ENCODE data around the gene GAS2L1. TPM values are rescaled to one million over a fixed set of nuclear protein-coding genes. Genes with fewer than 3 reads are reported as not detected.

The GAS2L1 gene
- polyA plus RNA-seq, 2 of the 4 experiments (the other 2 are of a cell fraction): 7.6 to 17.2 TPM

GRCh38 chr22:29345932-29346331 is 39.5 kb downstream of the GAS2L1 start:
- Histone ChIP-seq H3K27ac (no peak overlapping the region), H3K4me1 (peaks cover 8% of the 10 kb centered on the region; the same call in 1 of the 3 replicates), H3K4me3 (no peak overlapping the region), H3K4me2 (no peak overlapping the region), H3K9me3 (no peaks in the 10 kb centered on the region)
- ChIA-PET POLR2A (no interaction called here), CTCF (interaction anchor here (0.7 to 5.7 kb wide), 2 partner anchors 13 to 40 kb away, joined by 3 to 33 read pairs; partner anchors contain the start of gene GAS2L1)
- DNase-seq (ENCODE audit: low read depth in 1 of 2, low spot score in 1 of 2) (no peak), FAIRE-seq (no peak), ATAC-seq (no peak)
- TF ChIP-seq JUNB (IDR thresholded peaks at IDR 0.05): no peak
- no peak for TF ChIP-seq FOSB (CRISPR knock-in tag; IDR thresholded peaks at IDR 0.05)
- TF ChIP-seq BCL3 (IDR thresholded peaks at IDR 0.05): no peak
- no peak for TF ChIP-seq CHD2 (IDR thresholded peaks at IDR 0.05; ENCODE audit: low read length, partially characterized antibody)
- TF ChIP-seq GATA3 (IDR thresholded peaks at IDR 0.05; ENCODE audit: borderline replicate concordance): no peak
- TF ChIP-seq ZFP36 (IDR thresholded peaks at IDR 0.05; ENCODE audit: borderline replicate concordance, partially characterized antibody): no peak
- TF ChIP-seq CBX8 (IDR thresholded peaks at IDR 0.05): no peak
- no peak for TF ChIP-seq RAD21 (conservative IDR thresholded peaks at IDR 0.05 in 1 of 2, IDR thresholded peaks at IDR 0.05 in 1 of 2)
- TF ChIP-seq HES2 (IDR thresholded peaks at IDR 0.05): no peak
- no peak for TF ChIP-seq ESRRA (IDR thresholded peaks at IDR 0.05; ENCODE audit: borderline replicate concordance, low read length)
- no peak for TF ChIP-seq RCOR1 (IDR thresholded peaks at IDR 0.05; ENCODE audit: low read depth, low read length)
- no peak for TF ChIP-seq TFCP2L1 (CRISPR knock-in tag; IDR thresholded peaks at IDR 0.05)
- no peak for TF ChIP-seq REST (IDR thresholded peaks at IDR 0.05)
- no peak for TF ChIP-seq EHMT2 (IDR thresholded peaks at IDR 0.05; ENCODE audit: low read depth)
- no peak for TF ChIP-seq KDM5A (IDR thresholded peaks at IDR 0.05)
- no peak for TF ChIP-seq HOXB5 (CRISPR knock-in tag; IDR thresholded peaks at IDR 0.05)
- TF ChIP-seq ZNF302 (CRISPR knock-in tag; IDR thresholded peaks at IDR 0.05): no peak
- TF ChIP-seq RARB (CRISPR knock-in tag; IDR thresholded peaks at IDR 0.05): no peak
- TF ChIP-seq HOXB13 (CRISPR knock-in tag; IDR thresholded peaks at IDR 0.05; ENCODE audit: low read depth): no peak

GRCh38 chr22:29346659-29347058 is 40.2 kb downstream of the GAS2L1 start:
- 90% methylated on average over 4 of the region's 4 CpGs for WGBS (ENCODE audit: missing lambda C conversion rate)
- ATAC-seq: no peak
- H3K27ac ChIP-seq: no peak overlapping the region
- ChIA-PET POLR2A (no interaction called here), CTCF (interaction anchor here (0.7 to 5.7 kb wide), 3 partner anchors 12 to 40 kb away, joined by 3 to 33 read pairs (median 7); partner anchors contain the start of gene GAS2L1)
- peaks cover 8% of the 10 kb centered on the region; the same call in 1 of the 3 replicates for H3K4me1 ChIP-seq
- TF ChIP-seq GATA3 (IDR thresholded peaks at IDR 0.05; ENCODE audit: borderline replicate concordance) (no peak), CHD4 (IDR thresholded peaks at IDR 0.05; ENCODE audit: borderline replicate concordance) (no peak), KDM1A (IDR thresholded peaks at IDR 0.05; ENCODE audit: low read depth) (no peak), RFX5 (IDR thresholded peaks at IDR 0.05) (no peak), SREBF2 (IDR thresholded peaks at IDR 0.05) (no peak), RCOR1 (IDR thresholded peaks at IDR 0.05; ENCODE audit: low read depth, low read length) (no peak), EP300 (IDR thresholded peaks at IDR 0.05) (no peak), TP53 (CRISPR knock-in tag; IDR thresholded peaks at IDR 0.05) (no peak), BHLHE40 (IDR thresholded peaks at IDR 0.05; ENCODE audit: low read depth, low read length) (no peak), JUNB (IDR thresholded peaks at IDR 0.05) (no peak), TFCP2L1 (CRISPR knock-in tag; IDR thresholded peaks at IDR 0.05) (no peak), MAZ (IDR thresholded peaks at IDR 0.05; ENCODE audit: borderline replicate concordance, low read depth, low read length) (no peak), FOSB (CRISPR knock-in tag; IDR thresholded peaks at IDR 0.05) (no peak)
- no peak for FAIRE-seq
- no peaks in the 10 kb centered on the region for H3K9me3 ChIP-seq
- no peak overlapping the region for H3K4me3 ChIP-seq
- DNase-seq (ENCODE audit: low read depth in 1 of 2, low spot score in 1 of 2): no peak
- H3K4me2 ChIP-seq: no peak overlapping the region

Data from A549 (cell line).